Smooth muscle cell of the brain vasculature (primary cell): ENCODE results near the gene NAA80.

ENCODE experiments used
- DNase-seq: peaks from one replicate; pipeline ENCODE4 v3.0.0-alpha.2; 2012; ENCODE audit warnings: low read depth, low spot score

NAA80 gene

DNA sequence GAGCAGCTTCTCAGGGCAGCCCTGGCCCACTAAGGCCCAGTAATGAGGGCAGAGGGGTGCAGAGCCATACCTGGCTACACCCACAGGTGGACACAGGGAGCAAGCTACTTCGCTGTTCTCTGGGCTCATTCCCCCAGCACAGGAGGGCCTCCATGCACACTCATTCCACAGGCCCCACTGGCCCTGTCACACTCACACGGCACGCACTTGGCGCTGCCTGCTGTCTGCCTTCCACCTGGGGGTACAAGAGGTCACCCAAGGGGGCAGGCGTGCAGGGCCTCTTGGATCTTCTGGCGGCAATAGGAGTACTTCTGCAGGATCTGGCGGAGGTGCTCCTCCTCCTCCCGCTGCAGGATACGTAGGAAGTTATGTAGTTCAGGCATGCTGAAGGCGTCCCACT, 31.1 kb upstream of the NAA80 start:
- DNase-seq: no peak

DNA sequence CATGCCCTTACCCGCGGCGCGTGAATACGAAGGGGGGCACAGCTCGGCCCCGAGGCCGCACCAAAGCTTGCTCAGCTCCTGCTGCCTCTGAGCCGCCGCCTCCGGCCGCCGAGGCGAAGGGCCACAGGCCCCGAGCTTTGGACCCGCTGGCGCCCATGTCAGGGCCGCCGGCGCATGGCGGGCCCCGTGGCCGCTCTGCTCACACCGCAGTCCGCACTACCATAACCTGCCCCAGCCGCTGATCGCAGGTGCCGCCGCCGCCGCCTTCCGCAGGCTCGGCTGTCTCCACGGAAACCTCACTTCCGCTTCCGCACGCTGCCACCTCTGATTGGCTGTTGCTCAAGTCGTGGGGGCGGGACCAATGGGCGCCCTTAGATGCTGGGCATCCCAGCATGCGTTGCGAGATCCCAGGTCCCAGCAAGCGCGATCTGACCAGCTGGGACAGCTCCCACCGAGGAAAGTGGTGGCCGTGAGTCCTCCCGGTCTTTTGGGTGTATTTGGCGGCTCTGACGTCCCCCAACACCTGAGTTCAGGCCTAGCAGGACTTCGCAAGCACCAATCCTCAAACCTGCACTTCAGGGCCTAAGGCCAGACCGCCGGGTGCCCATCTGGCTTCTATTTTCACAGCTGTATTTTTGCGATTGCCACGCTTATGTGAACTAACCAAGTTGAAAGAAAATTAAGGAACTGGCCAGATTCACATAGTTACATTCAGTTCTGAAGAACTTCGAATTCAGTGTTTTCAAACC, 28.9 kb upstream of the NAA80 start, which contains the start of gene TUSC2:
Gene TUSC2, minus strand, starts transcription at position 281 of the 749 bp plus-strand sequence. Its CDS starts 124 bp downstream, at position 157.
- DNase-seq: peak; percentile 94

DNA sequence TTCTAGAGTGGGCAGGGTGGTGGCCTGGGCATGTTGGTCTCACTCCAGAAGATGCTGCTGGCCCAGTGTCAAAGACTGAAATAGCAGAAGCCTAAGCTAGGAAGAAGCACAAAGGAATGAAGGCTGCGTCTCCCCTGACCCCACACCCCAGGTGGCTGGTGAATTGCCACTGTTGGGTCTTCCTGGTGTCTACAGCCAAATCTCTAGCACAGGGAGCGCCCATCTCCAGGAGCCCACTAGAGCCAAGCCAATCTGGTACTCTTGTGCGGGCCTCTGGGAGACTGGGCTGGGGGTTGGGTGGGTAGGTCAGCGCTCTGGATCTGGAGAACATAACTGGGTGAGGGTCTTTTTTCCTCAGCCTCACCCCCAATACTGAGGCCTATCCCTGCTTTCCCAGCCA, 27.9 kb upstream of the NAA80 start:
- no peak for DNase-seq

DNA sequence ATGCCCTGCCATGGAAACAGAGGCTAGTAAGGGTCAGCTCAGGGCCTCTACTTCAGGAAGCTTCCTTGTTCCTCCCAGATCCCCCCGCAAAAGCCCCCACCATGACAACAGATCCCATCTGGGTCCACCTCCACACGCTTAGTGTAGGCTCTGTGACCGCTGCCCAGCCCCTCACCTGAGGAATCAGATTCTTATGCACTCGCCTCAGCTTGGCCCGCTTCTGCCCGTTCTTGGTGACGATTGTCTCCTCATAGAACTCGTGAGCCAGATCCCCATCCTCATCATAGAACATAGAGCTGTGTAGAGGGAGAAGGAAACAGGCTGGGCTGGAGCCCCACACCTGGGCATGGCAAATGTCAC, 27.0 kb upstream of the NAA80 start:
- DNase-seq: no peak

DNA sequence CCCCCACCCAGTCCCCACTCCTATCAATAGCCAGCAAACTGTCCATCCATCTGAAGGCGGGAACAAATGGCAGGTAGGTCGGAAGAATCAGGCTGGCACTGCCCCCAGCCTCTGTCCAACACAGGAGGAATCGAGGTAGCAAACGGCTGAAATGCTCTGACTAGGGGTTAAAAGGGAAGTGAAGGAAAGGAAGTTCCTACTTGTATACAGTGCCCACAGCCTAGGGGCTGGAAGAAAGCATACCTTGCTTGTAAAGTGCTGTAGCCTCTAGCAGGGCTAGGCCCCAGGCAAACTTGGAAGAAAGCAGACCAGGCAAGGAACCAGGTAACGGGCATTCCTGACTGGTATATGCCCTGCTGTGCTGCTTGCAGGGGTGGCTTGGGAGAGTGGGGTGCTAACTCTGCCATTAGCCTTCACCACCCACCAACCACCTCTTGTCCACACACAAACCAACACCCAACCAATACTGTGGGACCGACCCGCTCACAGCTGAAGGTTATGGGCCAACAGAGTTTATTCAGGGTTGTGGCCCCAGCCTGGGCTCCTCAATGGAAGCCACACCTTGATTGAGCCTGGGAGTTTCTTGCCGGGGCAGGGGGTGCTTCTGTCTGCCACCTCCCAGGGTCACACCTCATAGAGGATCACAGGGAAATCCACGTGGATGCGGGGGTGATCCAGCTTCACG, 26.4 kb upstream of the NAA80 start:
- no peak for DNase-seq

DNA sequence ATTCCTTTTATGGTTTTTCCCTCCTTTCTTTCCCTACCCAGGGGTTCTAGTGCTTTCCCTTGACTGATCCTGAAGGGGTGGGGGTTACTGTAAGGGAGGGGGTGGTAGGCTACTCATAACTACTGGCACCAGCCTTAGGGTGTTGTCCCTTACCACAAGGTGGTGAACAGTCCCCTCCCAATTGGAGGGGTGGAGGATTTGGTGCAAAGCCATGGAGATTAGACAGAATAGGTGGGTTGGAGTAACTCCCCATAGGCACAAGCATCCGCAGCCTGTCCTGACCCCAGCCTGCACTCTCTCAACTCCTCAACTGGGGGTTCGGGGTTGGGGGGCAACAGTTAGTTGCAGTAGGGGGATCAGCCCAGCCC, 25.9 kb upstream of the NAA80 start:
- no peak for DNase-seq

GRCh38 chr3:50324351-50325112, 25.3 kb upstream of the NAA80 start:
- DNase-seq: no peak

GRCh38 chr3:50323614-50324199, 24.5 kb upstream of the NAA80 start:
- DNase-seq: no peak

DNA sequence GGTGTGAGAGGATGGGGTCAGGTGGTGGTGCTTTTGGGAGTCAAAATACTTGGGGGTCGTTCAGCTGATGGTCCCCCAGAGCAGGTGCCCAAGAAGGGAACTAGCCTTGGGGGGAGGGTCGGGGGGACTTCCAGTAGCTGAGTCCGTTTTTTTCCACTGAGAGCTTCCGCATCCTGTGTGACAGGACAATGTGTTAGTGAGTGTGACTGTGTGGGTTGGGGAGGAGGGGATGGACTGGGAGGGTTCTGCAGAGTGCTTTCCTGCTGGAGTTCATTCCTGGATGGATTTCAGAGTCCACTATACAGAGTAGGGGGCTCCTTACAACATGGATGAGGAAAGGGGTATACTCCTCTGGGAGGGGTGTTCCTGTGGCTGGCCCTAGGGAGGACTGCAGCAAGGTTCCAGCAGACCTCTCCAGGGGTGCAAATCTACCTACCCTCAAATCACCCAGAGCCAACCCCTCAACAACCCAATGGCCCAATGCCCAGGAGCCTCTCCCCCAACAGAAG, 23.9 kb upstream of the NAA80 start:
- DNase-seq: no peak

DNA sequence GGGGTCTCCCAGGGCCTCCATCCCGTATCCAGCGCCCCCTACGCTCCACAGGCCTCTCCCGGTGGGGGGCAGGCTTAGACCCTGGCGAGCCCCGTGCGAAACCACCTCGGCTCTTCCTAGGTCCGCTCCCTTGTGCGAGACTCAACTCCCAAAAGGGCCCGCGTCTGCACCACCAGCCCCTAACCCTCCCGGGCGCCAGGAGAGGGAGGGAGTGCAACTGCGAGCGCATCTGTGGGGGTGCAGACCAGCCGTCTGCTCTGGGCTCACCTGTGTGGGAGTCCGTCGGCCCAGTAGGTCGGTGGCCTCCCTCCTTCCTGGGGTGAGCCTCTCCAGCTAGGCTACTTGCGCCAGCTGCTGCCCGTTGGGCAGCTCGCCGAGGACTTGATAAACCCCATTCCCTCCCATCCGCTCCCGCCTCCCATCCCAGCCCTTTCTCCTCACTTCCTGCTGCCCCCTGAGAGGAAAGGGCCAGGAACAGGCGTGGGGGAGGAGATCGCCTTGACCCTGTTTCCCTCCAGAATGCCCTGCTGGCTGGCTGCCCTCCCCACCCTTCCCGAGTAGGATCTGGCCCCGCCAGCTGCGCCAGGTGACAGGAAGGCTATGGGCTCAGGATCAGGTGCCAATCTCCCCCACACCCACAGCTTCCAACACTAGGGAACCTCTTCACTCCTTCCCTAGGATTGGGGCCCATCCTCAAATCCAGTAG, 23.3 kb upstream of the NAA80 start, which contains the start of gene HYAL2:
Gene HYAL2, minus strand, starts transcription at position 360 of the 706 bp plus-strand sequence. CDS start 2,256 bp downstream, outside the sequence.
- DNase-seq: no peak

DNA sequence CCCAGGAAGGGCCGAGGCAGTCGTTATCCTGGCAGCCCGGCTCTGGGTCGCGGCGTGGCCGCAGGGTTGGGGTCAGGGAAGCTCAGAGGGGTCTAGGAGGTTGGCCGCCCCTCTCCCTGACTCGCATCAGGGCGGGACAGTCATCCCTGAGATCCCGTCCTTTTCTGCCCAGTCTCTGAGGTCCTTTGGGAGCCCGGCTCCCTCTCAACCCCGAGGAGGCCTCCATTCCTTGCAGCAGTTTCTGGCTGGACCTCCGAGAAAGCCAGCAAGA, 22.8 kb upstream of the NAA80 start:
- no peak for DNase-seq

- peak; percentile 72 for DNase-seq
Measured at GRCh38 chr3:50321336-50322114, 22.3 kb upstream of the NAA80 start.

DNA sequence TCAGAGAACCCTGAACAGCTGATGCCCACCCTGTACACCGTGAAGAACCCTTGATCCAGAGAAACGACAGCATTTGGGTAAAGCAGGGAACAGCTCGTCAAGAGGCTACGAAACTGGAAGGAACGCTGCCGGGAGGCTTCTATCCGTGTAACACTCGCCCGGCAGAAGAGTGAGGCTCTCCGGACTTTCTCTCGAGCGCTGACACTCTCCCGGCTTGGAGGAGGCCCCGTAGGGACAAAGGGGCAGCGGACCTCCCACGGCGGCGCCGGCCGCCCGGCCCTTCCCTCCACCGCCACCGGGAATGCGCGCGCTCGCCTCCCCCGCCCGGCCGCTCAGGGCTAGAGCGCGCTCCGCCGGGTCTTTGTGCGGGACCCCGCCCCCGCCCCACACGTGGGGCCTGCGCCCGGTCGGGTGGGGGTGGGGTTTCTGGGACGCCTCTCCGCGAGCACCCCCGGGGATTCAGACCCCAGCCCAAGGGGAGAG, 21.7 kb upstream of the NAA80 start:
- DNase-seq: no peak

DNA sequence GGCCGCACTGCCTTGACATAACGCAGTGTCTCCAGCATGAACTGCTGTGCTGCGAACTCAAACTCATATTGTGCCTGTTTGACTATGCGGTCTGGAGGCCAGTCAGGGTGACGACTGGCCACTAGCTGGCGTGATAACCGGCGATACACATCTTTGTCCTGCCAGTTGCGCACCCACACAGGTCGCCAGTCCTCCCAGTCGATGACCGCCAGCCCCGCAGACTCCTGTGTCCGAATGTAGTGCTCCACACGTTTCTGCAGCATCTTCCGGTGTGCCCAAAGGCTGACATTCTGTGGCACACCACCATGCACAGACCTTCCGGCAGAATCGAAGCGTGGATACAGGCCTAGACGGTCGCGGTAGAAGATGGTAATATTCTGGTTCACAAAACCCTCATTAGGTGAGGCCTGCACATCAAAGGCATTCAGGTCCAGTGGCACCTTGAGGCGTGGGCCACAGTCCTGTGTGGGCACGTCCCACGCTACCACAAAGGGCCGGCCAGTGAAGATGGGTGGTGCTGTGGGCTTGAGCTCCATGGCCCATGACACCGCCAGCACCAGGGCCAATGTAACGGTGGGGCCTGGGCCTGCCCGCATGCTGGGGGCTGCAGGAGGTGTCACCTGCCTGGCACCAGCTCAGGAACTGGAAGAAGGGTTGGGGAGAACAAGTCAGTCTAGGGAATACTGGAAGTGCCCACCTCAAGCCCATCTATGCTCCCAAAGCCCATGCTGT, 20.9 kb upstream of the NAA80 start:
- DNase-seq: no peak

DNA sequence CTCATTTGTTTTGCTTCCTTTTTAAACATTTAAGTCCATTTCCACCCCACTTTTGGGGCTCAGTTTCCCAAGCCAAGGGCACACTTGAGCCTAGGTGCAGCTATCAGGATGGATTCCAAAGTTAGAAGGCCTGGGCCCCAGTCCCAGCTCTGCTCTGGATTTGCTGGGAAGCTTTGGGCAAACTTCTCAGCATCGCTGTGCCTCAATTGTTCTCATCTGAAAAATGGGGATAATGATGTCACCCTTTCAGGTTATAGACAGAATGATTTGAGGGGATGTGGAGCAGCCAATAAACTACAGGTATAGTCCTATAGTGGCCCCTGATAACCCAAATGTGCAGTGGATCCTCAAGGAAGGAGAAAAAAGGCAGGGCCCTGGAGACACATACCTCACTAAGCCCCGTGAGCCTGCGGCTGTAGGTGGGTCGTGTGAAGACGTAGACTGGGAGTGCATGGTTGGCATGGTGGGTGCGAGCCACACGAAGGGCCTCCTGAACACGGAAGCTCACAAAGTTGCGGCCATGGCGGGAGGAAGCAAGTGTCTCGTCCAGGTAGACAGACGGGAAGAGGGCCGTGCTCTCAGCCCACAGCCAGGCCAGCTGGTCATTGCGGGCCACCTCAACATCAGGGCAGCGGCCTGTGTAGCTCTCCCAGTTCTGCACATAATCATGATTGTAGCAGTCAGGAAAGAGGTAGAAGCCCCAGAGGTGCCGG, 20.1 kb upstream of the NAA80 start:
- DNase-seq: no peak

GRCh38 chr3:50318615-50319014, 19.4 kb upstream of the NAA80 start:
- DNase-seq: no peak

DNA sequence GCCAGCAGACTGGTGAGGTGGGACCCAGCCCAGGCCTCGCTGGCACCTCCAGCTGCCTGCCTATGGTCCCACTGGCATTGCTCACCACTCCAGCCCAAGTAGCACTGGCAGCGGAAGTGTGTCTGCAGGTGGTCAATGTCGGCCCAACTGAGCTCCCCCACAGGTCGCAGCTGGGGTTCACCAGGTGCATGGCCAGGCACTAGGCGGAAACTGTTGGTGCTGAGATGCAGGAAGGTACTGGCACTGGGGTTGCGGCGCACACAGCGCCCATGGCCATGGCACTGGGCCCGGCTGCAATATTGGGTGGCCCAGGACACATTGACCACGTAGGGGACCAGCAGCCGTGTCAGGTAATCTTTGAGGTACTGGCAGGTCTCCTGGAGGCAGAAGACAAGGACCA, 19.0 kb upstream of the NAA80 start:
- no peak for DNase-seq

DNA sequence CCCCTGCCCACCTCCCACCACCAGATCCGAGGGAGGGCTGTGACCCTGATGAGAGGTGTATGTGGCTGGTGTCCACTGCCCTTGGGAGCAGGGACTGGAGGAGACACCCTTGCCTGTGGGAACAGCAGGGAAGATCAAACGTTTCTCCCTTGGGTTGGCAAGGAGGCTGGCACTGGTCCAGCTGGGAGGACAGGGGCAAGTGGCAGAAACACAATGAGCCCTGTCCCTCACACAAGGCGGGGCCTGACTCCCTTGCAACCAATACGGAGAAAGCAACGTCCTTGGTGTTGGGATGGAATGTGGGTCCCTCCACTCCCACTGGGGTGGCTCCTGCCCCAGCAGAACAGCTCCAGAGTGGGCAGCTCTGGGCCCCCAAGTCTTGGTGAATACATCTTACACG, 18.1 kb upstream of the NAA80 start:
- no peak for DNase-seq

- no peak for DNase-seq
Measured at GRCh38 chr3:50316657-50317242, 17.5 kb upstream of the NAA80 start.
